Ovary (tissue), 9 donors: ENCODE measurements around the gene POU6F2. TPM values are rescaled to one million over a fixed set of nuclear protein-coding genes. Genes with fewer than 3 reads are reported as not detected.

Experiments used
- DNase-seq, 5 donors: peaks; one replicate each; pipeline ENCODE4 v3.0.0-alpha.2; 2019 to 2020
- H3K27ac ChIP-seq, 2 donors: fragments of 200-600 bp; one replicate each; pipeline versions ENCODE4 v1.5.1 to v1.8.0; 2019 to 2022
- H3K27me3 ChIP-seq: fragments of 200-600 bp; one replicate; pipeline ENCODE4 v1.8.0; 2022
- H3K36me3 ChIP-seq: fragments of 200-600 bp; sonication (generic); one replicate; pipeline ENCODE4 v1.5.1; 2019
- H3K4me1 ChIP-seq: one replicate; pipeline ENCODE4 v1.8.1; 2013; ENCODE audit warnings: mild to moderate bottlenecking, moderate library complexity; ENCODE audit not compliant: insufficient read depth
- H3K4me3 ChIP-seq: fragments of 200-600 bp; sonication (generic); one replicate; pipeline ENCODE4 v1.5.1; 2017
- H3K9me3 ChIP-seq, 2 donors: fragments of 200-600 bp in 1 of 2; sonication (generic) in 1 of 2; one replicate each; pipeline versions ENCODE4 v1.5.1 to v1.8.1; 2013 to 2019; ENCODE audit warnings: mild to moderate bottlenecking in 1 of 2, moderate library complexity in 1 of 2
- CTCF ChIP-seq, 3 donors: fragments of 450-650 bp in 2 of 3; fragments of 200-600 bp in 1 of 3; IDR thresholded peaks; one replicate each; pipeline versions ENCODE4 v1.5.1 to v1.8.0; 2016 to 2022; ENCODE audit warnings: antibody characterized with exemption in 3 of 3, mild to moderate bottlenecking in 1 of 3
- EP300 ChIP-seq: sonication (generic); formaldehyde crosslinking; IDR thresholded peaks from one replicate; pipeline ENCODE4 v1.6.1; 2017; ENCODE audit warnings: antibody characterized with exemption
- POLR2A ChIP-seq: fragments of 450-650 bp; IDR thresholded peaks from one replicate; pipeline ENCODE4 v1.6.1; 2017; ENCODE audit warnings: antibody characterized with exemption, mild to moderate bottlenecking, moderate library complexity
- WGBS, 3 donors: extraction: QIAGEN DNeasy Blood & Tissue Kit in 1 of 3; methylation state at CpG; one replicate each; pipeline versions ENCODE4 v1.1.5 to v1.1.7; 2013 to 2017; 5-methylcytosine and 5-hydroxymethylcytosine counted together
- intact Hi-C, 4 donors: fragments of 100-400 bp; cut with DNase I; formaldehyde crosslinking; loops; one replicate each; pipeline versions ENCODE4 v1.11.0 to v1.15.1; 2022 to 2023
- polyA plus RNA-seq, 2 donors: library from polyadenylated mRNA; stranded (reverse); fragments of 200-250 nt in 1 of 2; fragments of 350-450 nt in 1 of 2; fragmentation: Illumina TruSeq in 1 of 2; extraction: RNeasy Lipid Tissue Mini Kit (QIAGEN cat#74804) in 1 of 2; gene quantifications; one replicate each; pipeline ENCODE4 v1.2.3, GENCODE V29; 2013 to 2014
- total RNA-seq, 7 donors: library from RNA; depleted of rRNA in 2 of 7; stranded (reverse); fragments of >200 nt in 2 of 7; fragmentation: NEBNext Ultra II Directional in 3 of 7; extraction: Animal tissue kit (Norgen Biotek cat#: 25700) in 3 of 7; gene quantifications; one replicate each; pipeline versions ENCODE4 v1.1.0 to v1.2.4, GENCODE V29; 2016 to 2023
- donor health status: DM: no; HTN: no; CAD: no; lungs with moderate emphysema.
- donor health status: DM: no; HTN: no; CAD: no.
- donor health status: Bipolar disorder and iron deficiency.
- donor health status: DM: yes; HTN: yes; CAD: no.
- donor health status: DM: no; HTN: no; CAD: no.
- donor health status: DM: yes; HTN: yes; CAD: no.

Gene POU6F2
- total and polyA plus RNA-seq, 9 donors, result 0.17 to 2.0 (median 0.61) TPM

DNA sequence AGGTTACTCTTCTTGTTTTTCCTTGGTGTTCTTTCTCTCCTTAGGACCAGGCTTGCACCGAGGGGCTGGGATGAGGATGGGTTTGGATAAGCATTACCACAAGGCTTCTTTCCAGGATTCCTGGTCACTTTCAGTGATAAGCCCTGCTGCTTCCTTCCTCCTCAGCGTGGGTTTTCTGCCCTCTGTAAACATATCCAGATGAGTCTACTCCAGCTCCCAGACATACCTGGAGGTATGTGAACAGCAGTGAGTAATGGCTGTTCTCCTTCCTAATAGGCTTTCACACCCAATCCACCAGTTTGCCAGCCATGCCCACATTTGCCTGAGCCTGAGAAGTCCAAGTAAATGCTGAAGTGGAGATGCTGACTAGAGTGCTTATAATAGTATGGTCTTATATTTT is 358.7 kb downstream of the POU6F2 start:
- intact Hi-C loops, result no loop called here
- WGBS, 3 donors, result 1 to 10% (median 4%) methylated on average over 2 of the region's 2 CpGs
- H3K4me3 ChIP-seq, result no peak overlapping the region
- H3K36me3 ChIP-seq, result no peaks in the 10 kb centered on the region
- no peak for TF ChIP-seq POLR2A
- no peak for TF ChIP-seq CTCF (IDR thresholded peaks at IDR 0.05)
- no peak for TF ChIP-seq EP300
- no peak for DNase-seq
- H3K27ac ChIP-seq, result no peak overlapping the region
- no peaks in the 10 kb centered on the region for H3K4me1 ChIP-seq
- H3K27me3 ChIP-seq, result no peaks in the 10 kb centered on the region
- H3K9me3 ChIP-seq, result no peaks in the 10 kb centered on the region

- TF ChIP-seq POLR2A, result no peak
- TF ChIP-seq EP300, result no peak
- TF ChIP-seq CTCF (IDR thresholded peaks at IDR 0.05), result no peak
- WGBS, 3 donors, result 93 to 98% (median 98%) methylated on average over 2 of the region's 2 CpGs
- H3K4me1 ChIP-seq, result no peaks in the 10 kb centered on the region
- intact Hi-C loops, result no loop called here
- no peak overlapping the region for H3K4me3 ChIP-seq
- no peaks in the 10 kb centered on the region for H3K27me3 ChIP-seq
- H3K36me3 ChIP-seq, result no peaks in the 10 kb centered on the region
- no peaks in the 10 kb centered on the region for H3K9me3 ChIP-seq
- DNase-seq, result no peak
- H3K27ac ChIP-seq, result no peak overlapping the region
Measured at GRCh38 chr7:39338716-39339115, 361.0 kb downstream of the POU6F2 start.

GRCh38 chr7:39339591-39339990 is 361.9 kb downstream of the POU6F2 start:
- H3K36me3 ChIP-seq, result no peaks in the 10 kb centered on the region
- no peaks in the 10 kb centered on the region for H3K4me1 ChIP-seq
- intact Hi-C loops, result no loop called here
- no peaks in the 10 kb centered on the region for H3K9me3 ChIP-seq
- H3K27ac ChIP-seq, result no peak overlapping the region
- TF ChIP-seq EP300 (no peak), POLR2A (no peak), CTCF (IDR thresholded peaks at IDR 0.05) (no peak)
- H3K4me3 ChIP-seq, result no peak overlapping the region
- no peak for DNase-seq
- 88 to 96% (median 93%) methylated on average over 10 of the region's 10 CpGs for WGBS, 3 donors
- H3K27me3 ChIP-seq, result no peaks in the 10 kb centered on the region

DNA sequence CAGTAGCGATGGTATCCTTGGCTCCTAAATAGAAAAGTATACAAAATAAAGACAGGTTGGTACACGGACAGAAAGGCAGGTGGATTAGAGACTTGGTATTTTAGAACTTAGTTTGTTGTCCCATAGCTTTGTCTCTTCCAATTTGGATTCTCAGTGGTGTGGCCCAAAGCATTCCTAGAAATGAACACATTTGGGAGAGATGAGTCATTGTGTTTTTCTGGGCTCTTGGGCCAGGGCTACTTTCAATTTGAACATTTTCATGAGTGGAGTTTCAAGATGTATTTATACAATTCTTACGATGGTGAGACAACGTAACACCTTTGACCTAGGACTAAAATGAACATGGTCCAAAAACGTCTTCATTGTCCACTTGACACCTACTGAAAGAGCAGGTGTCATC is 363.4 kb downstream of the POU6F2 start:
- Histone ChIP-seq H3K4me3 (no peak overlapping the region), H3K4me1 (no peaks in the 10 kb centered on the region), H3K27me3 (no peaks in the 10 kb centered on the region), H3K9me3 (no peaks in the 10 kb centered on the region), H3K36me3 (no peaks in the 10 kb centered on the region), H3K27ac (no peak overlapping the region)
- intact Hi-C loops, result no loop called here
- no peak for DNase-seq
- TF ChIP-seq EP300 (no peak), POLR2A (no peak), CTCF (IDR thresholded peaks at IDR 0.05) (no peak)
- 81 to 84% (median 81%) methylated on average over 5 of the region's 5 CpGs for WGBS, 3 donors

DNA sequence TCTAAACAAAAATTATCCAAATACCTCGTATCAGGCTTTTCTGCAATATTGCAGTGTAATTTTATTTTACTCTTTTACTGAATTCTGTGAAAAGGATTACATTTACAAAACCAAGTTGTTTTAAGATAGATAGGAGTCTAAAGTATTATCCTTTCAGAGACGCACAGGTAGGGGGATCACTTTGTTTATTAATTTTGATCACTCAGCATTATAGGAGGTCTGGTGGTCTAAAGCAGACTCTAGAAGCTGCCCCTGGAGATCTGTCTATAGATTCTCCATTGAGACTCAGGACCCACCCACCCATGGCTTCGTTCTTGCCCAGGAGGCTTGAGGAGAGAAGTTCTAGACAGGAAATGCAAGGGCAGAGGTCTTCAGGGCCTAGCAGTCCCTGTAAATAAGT is 365.1 kb downstream of the POU6F2 start:
- WGBS, 3 donors, result 53 to 74% (median 55%) methylated on average over 3 of the region's 3 CpGs
- intact Hi-C loops, result no loop called here
- no peak for DNase-seq

More for the DNA sequence above, 365.1 kb downstream of the POU6F2 start:
- Histone ChIP-seq H3K36me3 (no peaks in the 10 kb centered on the region), H3K9me3 (no peaks in the 10 kb centered on the region), H3K27ac (no peak overlapping the region), H3K4me1 (no peaks in the 10 kb centered on the region), H3K4me3 (no peak overlapping the region), H3K27me3 (no peaks in the 10 kb centered on the region)
- TF ChIP-seq POLR2A, result no peak
- no peak for TF ChIP-seq EP300
